ENCODE results near the gene TIGD3. TPM values are rescaled to one million over a fixed set of nuclear protein-coding genes. Genes with fewer than 3 reads are reported as not detected.

Gene TIGD3
- total and polyA plus RNA-seq, 10 of the 15 experiments (the other 5 are each of a cell fraction or from before 2014, with no cell fraction given): 0.13 to 1.4 (median 0.57) TPM

GRCh38 chr11:65320386-65321075 is 34.0 kb upstream of the TIGD3 start:
- 48% methylated on average over 22 of the region's 22 CpGs for WGBS (ENCODE audit: insufficient coverage, insufficient replicate concordance, low lambda C conversion rate, missing lambda C conversion rate)
- FAIRE-seq: no peak
- POLR2A ChIA-PET: interaction anchor here (0.5 kb wide), 1 partner anchor 35 kb away, joined by 5 read pairs; no protein-coding TSS in a partner anchor
- TF ChIP-seq BCL11A (IDR thresholded peaks at IDR 0.05; ENCODE audit: low read depth, low read length): no peak
- TF ChIP-seq ASH2L (IDR thresholded peaks at IDR 0.05; ENCODE audit: borderline replicate concordance, low read depth): no peak
- TF ChIP-seq SIX5 (IDR thresholded peaks at IDR 0.05; ENCODE audit: low read depth, low read length, severe bottlenecking): no peak
- TF ChIP-seq, protein P1, sequence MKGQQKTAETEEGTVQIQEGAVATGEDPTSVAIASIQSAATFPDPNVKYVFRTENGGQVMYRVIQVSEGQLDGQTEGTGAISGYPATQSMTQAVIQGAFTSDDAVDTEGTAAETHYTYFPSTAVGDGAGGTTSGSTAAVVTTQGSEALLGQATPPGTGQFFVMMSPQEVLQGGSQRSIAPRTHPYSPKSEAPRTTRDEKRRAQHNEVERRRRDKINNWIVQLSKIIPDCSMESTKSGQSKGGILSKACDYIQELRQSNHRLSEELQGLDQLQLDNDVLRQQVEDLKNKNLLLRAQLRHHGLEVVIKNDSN (IDR thresholded peaks at IDR 0.05; ENCODE audit: borderline replicate concordance, extremely low read length, insufficient read depth, low read depth, low read length): no peak
- no peak for TF ChIP-seq RAD51 (IDR thresholded peaks at IDR 0.05)
- no peak for TF ChIP-seq GATAD2B (conservative IDR thresholded peaks at IDR 0.05; ENCODE audit: low read depth)
- no peak for TF ChIP-seq ZNF687 (IDR thresholded peaks at IDR 0.05)
- no peak for TF ChIP-seq RAD21 (IDR thresholded peaks at IDR 0.05; ENCODE audit: insufficient read depth, low read depth, low read length)
- TF ChIP-seq, protein P2, sequence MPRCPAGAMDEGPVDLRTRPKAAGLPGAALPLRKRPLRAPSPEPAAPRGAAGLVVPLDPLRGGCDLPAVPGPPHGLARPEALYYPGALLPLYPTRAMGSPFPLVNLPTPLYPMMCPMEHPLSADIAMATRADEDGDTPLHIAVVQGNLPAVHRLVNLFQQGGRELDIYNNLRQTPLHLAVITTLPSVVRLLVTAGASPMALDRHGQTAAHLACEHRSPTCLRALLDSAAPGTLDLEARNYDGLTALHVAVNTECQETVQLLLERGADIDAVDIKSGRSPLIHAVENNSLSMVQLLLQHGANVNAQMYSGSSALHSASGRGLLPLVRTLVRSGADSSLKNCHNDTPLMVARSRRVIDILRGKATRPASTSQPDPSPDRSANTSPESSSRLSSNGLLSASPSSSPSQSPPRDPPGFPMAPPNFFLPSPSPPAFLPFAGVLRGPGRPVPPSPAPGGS (IDR thresholded peaks at IDR 0.05; ENCODE audit: borderline replicate concordance, insufficient read depth, low read depth, low read length, poor library complexity, severe bottlenecking): no peak
- TF ChIP-seq IKZF1 (conservative IDR thresholded peaks at IDR 0.05): no peak
- TF ChIP-seq ATF3 (IDR thresholded peaks at IDR 0.05; ENCODE audit: borderline replicate concordance, extremely low read depth, low read depth, low read length): no peak
- no peak for TF ChIP-seq EED (IDR thresholded peaks at IDR 0.05; ENCODE audit: low read depth)
- no peak for TF ChIP-seq STAT3 (IDR thresholded peaks at IDR 0.05; ENCODE audit: low read depth, low read length)
- TF ChIP-seq, protein P3, sequence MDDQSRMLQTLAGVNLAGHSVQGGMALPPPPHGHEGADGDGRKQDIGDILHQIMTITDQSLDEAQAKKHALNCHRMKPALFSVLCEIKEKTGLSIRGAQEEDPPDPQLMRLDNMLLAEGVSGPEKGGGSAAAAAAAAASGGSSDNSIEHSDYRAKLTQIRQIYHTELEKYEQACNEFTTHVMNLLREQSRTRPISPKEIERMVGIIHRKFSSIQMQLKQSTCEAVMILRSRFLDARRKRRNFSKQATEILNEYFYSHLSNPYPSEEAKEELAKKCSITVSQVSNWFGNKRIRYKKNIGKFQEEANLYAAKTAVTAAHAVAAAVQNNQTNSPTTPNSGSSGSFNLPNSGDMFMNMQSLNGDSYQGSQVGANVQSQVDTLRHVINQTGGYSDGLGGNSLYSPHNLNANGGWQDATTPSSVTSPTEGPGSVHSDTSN (IDR thresholded peaks at IDR 0.05; ENCODE audit: insufficient replicate concordance, low read depth, low read length): no peak

More at GRCh38 chr11:65320386-65321075, 34.0 kb upstream of the TIGD3 start:
- H3K4me1 ChIP-seq (ENCODE audit: control insufficient read depth, insufficient read depth, low read length): no peaks in the 10 kb centered on the region
- H3K27me3 ChIP-seq (replicated peaks in 1 of 2; ENCODE audit: control insufficient read depth in 2 of 2, insufficient read depth in 2 of 2, low read length in 1 of 2): no peaks in the 10 kb centered on the region
- BruUV-seq (replicated peaks): no TSS peak
- no peaks in the 10 kb centered on the region for H3K36me3 ChIP-seq (ENCODE audit: control insufficient read depth in 2 of 2, insufficient read depth in 2 of 2, low read length in 1 of 2)
- ChIA-PET SMC1A (ENCODE audit: uncharacterized antibody, unreplicated experiment) (interaction anchor here (1.3 kb wide), 1 partner anchor 40 kb away, joined by 3 read pairs; no protein-coding TSS in a partner anchor), CTCF (interaction anchor here (15.4 kb wide), 1 partner anchor 12 kb away, joined by 261 read pairs; the partner anchor contains the start of gene DPF2), RAD21 (ENCODE audit: unreplicated experiment) (no interaction called here)
- H3K27ac ChIP-seq (ENCODE audit: control insufficient read depth, insufficient read depth): no peak overlapping the region
- H3K9me3 ChIP-seq (replicated peaks; ENCODE audit: control insufficient read depth, insufficient read depth, low read length): no peaks in the 10 kb centered on the region
- H3K4me2 ChIP-seq (ENCODE audit: control insufficient read depth, insufficient read depth): no peak overlapping the region
- no peak overlapping the region for H2AFZ ChIP-seq (ENCODE audit: control insufficient read depth, low read depth, low read length)
- H3K9ac ChIP-seq (ENCODE audit: control insufficient read depth, insufficient read depth, low read length): no peak overlapping the region
- in situ Hi-C loops (cut with MboI) (no loop called here), intact Hi-C loops (cut with micrococcal nuclease; ENCODE audit: unreplicated experiment) (no loop called here)
- H3K4me3 ChIP-seq: no peak overlapping the region
- no peaks in the 10 kb centered on the region for H3K79me2 ChIP-seq (ENCODE audit: control insufficient read depth, insufficient read depth, low read length)
- DNase-seq (ENCODE audit: low read depth, low spot score) (no peak), ATAC-seq (no peak)
- H4K20me1 ChIP-seq (ENCODE audit: control insufficient read depth, insufficient read depth): no peaks in the 10 kb centered on the region
